Measurements from ENCODE around the gene CHMP4A. TPM values are rescaled to one million over a fixed set of nuclear protein-coding genes. Genes with fewer than 3 reads are reported as not detected.

The CHMP4A gene
- total RNA-seq, 1 donor from 2014 or later, result 53.0 TPM

GRCh38 chr14:24195186-24196070, 17.9 kb downstream of the CHMP4A start, which contains the start of gene TM9SF1:
Gene TM9SF1 (minus strand): TSS chr14:24195441. CDS start chr14:24195019, 422 bp downstream.
- DNase-seq (ENCODE audit: low spot score), result peak; percentile 86

- DNase-seq (ENCODE audit: low spot score), result no peak
Observed at GRCh38 chr14:24194873-24195185, 18.5 kb downstream of the CHMP4A start.

GRCh38 chr14:24194186-24194872, 19.0 kb downstream of the CHMP4A start:
- DNase-seq (ENCODE audit: low spot score), result no peak

- no peak for DNase-seq (ENCODE audit: low spot score)
Observed at GRCh38 chr14:24192933-24193332, 20.4 kb downstream of the CHMP4A start.

GRCh38 chr14:24190416-24190815, 22.9 kb downstream of the CHMP4A start:
- DNase-seq (ENCODE audit: low spot score), result no peak

GRCh38 chr14:24189460-24189859, 23.8 kb downstream of the CHMP4A start:
- no peak for DNase-seq (ENCODE audit: low spot score)

GRCh38 chr14:24189059-24189375, 24.3 kb downstream of the CHMP4A start:
- DNase-seq (ENCODE audit: low spot score), result no peak

- DNase-seq (ENCODE audit: low spot score), result peak; percentile 96
Observed at GRCh38 chr14:24188251-24189058, 24.8 kb downstream of the CHMP4A start, which contains the start of gene IPO4. Gene IPO4 (minus strand): TSS chr14:24188816. CDS start chr14:24188787, 29 bp downstream.

GRCh38 chr14:24187539-24187915, 25.8 kb downstream of the CHMP4A start:
- DNase-seq (ENCODE audit: low spot score), result no peak

GRCh38 chr14:24186831-24187538, 26.3 kb downstream of the CHMP4A start:
- no peak for DNase-seq (ENCODE audit: low spot score)

- DNase-seq (ENCODE audit: low spot score), result no peak
Observed at GRCh38 chr14:24185741-24186140, 27.5 kb downstream of the CHMP4A start.

- DNase-seq (ENCODE audit: low spot score), result no peak
Observed at GRCh38 chr14:24185026-24185425, 28.3 kb downstream of the CHMP4A start.

- DNase-seq (ENCODE audit: low spot score), result no peak
Observed at GRCh38 chr14:24184104-24184970, 29.0 kb downstream of the CHMP4A start.

GRCh38 chr14:24183014-24183481, 30.2 kb downstream of the CHMP4A start:
- DNase-seq (ENCODE audit: low spot score), result no peak

GRCh38 chr14:24182110-24182882, 31.0 kb downstream of the CHMP4A start:
- DNase-seq (ENCODE audit: low spot score), result no peak

- no peak for DNase-seq (ENCODE audit: low spot score)
Observed at GRCh38 chr14:24181371-24182077, 31.8 kb downstream of the CHMP4A start.

- no peak for DNase-seq (ENCODE audit: low spot score)
Observed at GRCh38 chr14:24179961-24180796, 33.1 kb downstream of the CHMP4A start.

GRCh38 chr14:24179294-24179960, 33.9 kb downstream of the CHMP4A start:
- no peak for DNase-seq (ENCODE audit: low spot score)
